HG02840 (cell line): Measurements from ENCODE around the gene RGS3.

Experiments used
- ATAC-seq: cut with Tn5 transposase; IDR thresholded peaks from one replicate; pipeline ENCODE4 v1.9.1; 2021; ENCODE audit warnings: mild to moderate bottlenecking, moderate library complexity, moderate number of reproducible peaks; ENCODE audit not compliant: unreplicated experiment, low FRiP score

The RGS3 gene

DNA sequence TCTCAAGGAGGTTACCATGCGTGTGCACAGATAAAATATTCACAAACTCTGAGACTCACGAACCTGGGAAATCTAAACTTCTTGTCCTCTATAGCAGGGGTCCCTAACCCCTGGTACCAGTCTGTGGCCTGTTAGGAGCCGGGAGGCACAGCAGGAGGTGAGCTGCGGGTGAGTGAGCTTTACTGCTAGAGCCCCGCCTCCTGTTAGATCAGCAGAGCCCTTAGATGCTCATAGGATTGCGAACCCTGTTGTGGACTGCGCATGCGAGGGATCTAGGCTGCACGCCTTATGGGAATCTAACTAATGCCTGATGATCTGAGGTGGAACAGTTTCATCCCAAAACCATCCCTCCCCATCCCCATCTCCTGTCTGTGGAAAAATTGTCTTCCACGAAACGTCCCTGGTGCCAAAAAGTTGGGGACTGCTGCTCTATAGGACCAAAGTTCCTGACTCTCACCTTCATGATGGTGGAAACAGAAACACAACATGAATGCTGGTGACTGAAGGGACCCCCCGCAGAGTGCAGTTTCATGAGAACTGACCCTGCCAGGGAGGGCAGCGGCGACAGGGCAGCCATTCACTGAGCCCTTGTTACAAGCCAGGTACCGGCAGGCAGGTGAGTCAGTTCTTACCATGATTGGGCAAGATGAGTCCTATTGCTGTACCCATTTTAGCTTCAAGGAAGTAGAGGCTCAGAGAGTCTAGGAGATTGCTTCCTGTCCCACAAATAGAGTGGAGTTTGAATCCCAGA, 181.9 kb downstream of the RGS3 start:
- no peak for ATAC-seq

DNA sequence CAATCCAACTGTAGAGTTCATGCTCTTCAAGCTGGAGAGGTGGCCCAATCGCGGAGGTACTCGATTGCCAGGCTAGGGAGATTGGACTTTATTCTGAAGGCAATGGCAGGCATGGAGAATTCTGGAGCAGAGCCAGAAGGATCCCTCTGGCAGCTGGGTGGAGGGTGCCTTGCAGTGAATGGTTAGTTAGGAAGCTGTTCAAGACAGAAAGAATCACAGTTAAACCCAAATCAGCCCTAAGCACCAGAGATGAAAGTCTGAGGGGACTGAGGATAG, 182.4 kb downstream of the RGS3 start:
- no peak for ATAC-seq

DNA sequence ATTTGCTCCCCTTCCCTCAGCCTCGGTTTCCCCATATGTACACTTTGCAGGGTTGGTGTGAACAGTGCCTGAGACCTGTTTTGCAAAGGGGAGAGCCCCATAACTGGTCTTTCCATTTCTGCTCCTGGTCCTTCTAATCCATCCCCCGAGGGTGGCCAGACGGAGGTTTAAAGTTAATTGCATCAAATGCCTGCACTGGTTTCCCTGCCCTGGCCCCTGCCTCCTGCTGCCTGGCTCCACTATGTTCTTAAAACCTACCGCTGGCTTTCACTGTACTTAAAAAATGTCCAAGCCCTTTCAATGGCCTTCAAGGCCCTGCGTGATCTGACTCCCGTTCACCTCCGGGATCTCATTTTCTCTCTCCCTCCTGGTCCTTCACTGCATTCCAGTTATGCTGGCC, 183.0 kb downstream of the RGS3 start:
- no peak for ATAC-seq
